HG03280 (cell line): Measurements from ENCODE around the gene AFF3.
"Not testable (repeated sequence)": the region's sequence is repeated elsewhere in the genome, so short reads cannot be mapped to it uniquely, and the experiment has no call there.

Experiments
- ATAC-seq: cut with Tn5 transposase; IDR thresholded peaks from one replicate; pipeline ENCODE4 v1.9.1; 2021; ENCODE audit warnings: mild to moderate bottlenecking, moderate library complexity; ENCODE audit not compliant: unreplicated experiment

AFF3 gene

DNA sequence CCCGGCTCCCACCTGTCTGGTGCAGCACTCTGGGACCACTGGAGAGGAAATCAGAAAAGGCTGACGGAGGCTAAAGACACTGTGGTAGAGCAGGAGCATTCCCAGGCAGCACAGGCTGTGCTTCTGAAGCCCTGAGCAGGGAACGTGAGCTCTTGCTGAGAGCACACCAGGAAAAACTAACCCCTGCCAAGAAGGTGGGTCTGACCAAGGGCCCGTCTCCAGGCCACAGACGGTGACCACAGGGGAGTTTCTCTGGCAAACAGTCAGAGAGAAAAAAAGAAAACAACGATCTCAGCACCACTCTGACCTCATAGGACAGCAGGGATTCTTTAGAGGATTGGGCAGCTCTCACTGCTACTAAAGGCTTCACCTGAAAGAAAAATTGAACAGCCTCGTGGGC lies 201.4 kb downstream of the AFF3 start:
- no peak for ATAC-seq

DNA sequence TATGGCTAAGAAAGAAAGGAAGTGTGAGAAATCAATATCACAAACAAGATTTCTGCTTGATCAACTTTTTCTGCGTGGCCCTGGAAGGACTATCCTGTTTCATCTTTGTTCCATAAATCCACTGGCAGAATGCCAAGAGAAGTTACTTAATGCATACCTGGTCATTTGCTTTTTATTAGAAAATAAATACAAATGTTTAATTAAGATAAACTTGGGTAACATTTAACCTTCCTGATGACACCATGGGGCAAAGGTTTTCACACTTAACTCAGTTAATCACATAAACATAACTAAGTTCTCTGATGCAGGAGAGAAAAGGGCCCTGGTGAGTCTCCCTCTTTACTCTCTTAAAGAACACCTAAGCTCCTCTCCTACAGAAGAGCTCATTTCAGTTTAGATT lies 203.3 kb downstream of the AFF3 start:
- ATAC-seq: no peak

DNA sequence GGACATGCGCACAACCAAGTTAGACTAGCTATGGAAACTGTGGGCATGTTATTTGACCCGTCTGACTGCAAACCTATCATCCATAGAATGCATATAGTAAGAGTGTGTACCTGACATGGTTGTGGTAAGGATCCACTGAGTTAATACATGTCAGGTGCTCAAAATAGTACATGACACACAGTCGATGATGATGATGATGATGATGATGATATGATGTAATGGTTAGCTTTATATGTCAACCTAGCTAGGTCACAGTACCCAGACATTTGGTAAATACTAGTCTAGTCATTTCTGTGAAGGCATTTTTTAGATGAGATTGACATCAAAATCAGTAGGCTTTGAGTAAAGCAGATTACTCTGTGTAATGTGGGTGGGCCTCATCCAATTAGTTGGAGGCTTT lies 204.1 kb downstream of the AFF3 start:
- ATAC-seq: no peak

DNA sequence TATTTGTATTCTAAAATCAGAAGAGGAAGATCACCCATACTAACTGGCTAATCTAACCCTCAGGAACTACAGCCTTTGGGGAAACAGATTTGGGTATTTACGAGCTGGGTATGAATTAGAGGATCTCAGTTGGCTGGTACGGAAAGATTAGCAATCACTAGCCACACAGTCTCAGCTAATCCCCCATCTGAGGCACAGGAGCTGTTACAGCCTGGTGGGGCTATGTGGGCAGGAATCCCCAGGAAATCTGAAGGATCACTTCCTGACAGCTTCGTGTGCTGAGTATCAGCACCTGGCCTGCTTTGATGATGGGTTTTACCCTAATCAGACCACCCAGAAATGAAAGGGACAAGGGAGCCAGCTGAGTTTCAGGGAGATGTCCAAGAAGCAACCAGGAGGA lies 206.3 kb downstream of the AFF3 start:
- no peak for ATAC-seq

DNA sequence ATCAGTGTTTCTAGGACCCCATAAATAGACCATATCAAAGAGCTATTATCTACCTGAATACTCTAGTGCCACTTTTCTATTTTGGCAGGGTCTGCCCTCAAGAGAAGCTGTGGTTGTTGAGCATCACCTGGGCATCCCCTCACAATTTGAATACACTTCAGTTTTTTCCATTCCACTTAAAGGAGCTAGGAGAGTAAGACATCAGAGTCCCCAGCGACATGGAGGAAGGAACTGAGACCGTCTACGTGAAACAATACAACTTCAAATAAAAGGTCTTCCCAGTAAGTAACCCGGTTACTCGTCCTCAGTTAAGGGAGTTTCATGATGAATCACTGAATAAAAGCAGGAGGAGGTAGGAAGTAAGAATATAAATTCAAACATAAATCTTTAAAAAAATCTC lies 206.7 kb downstream of the AFF3 start:
- no peak for ATAC-seq

DNA sequence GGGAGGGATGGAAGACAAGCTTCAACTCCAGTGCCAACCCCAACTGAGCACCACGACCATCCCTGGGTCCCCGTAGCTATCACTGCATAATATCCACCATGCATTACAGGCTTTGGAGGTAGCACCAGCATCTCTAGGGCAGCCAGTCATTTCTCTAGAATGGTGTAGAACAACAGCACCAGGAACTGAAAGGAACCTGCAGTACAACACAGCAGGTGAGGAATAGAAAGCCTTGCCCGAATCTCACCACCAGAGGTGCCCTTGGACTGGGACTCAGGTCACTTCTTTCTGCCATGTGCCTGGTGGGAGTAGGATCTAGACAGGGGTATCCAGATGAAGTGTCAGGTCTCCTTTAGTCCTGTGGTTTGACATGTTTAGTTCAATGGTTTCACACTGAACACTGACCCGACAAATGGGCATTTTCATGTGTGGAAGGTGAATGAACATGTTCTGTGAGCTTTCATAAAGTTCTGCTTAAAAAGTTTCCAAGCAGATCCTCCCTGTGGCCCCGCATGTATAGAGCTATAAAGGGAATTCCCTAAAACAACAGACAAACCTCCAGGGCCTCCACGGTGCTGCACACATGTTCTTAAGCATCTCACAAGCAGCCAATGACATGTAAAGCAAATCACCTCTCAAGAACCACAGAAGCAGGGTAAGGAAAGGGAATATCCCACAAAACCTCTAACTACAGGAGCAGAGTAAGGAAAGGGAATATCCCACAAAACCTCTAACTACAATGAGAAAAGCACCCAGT lies 208.3 kb downstream of the AFF3 start:
- ATAC-seq: no peak

DNA sequence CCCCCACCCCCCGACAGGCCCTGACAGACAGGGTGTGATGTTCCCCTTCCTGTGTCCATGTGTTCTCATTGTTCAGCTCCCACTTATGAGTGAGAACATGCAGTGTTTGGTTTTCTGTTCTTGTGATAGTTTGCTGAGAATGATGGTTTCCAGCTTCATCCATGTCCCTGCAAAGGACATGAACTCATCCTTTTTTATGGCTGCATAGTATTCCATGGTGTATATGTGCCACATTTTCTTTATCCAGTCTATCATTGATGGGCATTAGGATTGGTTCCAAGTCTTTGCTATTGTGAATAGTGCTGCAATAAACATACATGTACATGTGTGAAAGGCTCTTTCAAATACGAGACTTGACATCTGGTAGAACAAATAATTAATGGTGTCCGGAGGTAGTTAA lies 208.9 kb downstream of the AFF3 start:
- not testable (repeated sequence) for ATAC-seq

DNA sequence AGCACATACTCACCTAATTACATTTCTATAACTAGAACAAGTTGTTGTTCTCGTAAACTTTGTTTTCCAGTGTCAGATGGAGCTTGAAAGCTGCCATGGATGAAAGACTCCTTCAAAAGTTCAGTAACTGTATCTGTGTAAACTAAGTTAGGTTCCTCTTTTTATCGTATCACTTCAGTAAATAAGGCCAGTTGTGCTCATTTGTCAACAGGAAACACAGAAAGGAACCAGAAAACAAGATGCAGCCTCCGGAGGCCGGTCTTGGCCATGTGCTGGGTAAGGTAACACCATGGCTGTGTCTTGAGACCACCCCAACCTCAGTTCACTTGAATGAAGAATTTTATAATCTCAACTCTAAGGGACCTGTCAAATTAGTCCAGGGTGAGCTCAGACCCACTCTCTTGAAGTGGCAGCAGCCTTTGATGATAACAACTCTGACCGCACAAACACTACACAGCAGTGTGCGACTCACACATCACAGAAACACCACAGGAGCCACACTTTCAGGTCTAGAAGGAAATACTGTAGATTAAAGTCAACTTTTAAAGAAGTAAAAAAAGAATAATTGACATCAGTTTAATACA lies 213.8 kb downstream of the AFF3 start:
- ATAC-seq: no peak

DNA sequence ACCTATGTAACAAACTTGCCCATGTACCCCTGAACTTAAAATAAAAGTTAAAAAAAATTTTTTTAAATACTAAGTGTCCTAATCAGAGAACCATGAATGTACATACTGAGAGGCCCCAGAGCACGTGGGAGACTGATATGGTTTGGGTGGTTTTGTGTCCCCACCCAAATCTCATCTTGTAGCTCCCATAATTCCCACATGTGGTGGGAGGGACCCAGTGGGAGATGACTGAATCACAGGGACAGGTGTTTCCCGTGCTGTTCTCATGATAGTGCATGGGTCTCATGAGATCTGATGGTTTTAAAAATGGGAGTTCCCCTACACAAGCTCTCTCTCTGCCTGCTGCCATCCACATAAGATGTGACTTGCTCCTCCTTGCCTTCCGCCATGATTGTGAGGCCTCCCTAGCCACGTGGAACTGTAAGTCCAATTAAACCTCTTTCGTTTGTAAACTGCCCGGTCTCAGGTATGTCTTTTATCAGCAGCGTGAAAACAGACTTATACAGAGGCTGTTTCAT lies 214.6 kb downstream of the AFF3 start:
- ATAC-seq: not testable (repeated sequence)

DNA sequence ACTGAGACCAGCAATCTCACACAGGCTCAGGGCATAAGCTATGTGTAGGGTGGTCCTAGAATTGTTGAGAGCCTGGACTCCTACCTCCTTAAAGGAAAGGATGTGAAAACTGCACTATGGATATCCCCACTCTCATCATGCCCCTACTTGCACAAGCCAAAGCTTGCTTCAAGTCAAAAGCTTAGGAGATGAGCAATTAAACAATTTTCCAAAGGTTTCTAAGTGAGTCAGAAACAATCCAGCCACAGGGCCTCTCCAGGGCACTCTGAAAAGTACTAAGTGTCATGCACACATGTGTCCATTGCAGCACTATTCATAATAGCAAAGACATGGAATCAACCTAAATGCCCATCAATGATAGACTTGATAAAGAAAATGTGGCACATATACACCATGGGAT lies 215.4 kb downstream of the AFF3 start:
- ATAC-seq: no peak

DNA sequence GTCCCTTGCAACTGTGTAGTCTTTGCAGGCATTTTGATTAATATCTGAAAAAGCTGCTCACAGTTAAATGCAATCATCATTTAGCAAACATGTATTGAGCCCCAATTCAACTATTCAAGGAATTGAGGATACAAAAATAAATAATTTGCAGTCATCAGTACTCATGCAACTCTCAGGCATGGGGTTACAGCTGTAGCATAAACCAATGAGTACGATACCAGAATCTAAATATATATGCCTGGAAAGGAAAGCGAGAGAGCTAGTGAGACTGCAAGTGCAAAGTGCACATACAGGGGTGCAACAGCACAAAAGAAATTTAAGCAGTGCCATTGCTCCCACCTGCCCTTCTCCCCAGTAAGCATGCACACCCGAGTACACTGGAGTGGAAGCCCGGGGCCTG lies 216.4 kb downstream of the AFF3 start:
- ATAC-seq: no peak

DNA sequence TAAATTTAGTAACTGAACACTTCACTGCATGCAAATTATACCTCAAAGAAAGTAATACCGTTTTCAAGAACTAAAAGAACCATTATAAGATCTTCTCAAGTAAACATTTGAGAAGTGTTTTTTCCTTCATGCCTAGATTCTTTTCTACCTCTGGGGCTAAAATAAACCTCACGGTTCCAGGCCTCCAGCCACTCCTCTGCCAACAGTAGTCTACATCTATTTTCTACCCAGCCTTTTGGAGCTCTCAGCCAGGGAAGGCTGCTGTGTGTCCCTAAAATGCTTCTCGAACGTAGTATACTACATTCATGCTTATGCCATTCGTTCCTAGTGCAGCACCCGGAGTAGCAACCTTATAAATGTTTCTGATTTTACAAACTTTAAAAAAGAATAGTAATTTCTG lies 219.7 kb downstream of the AFF3 start:
- ATAC-seq: no peak

DNA sequence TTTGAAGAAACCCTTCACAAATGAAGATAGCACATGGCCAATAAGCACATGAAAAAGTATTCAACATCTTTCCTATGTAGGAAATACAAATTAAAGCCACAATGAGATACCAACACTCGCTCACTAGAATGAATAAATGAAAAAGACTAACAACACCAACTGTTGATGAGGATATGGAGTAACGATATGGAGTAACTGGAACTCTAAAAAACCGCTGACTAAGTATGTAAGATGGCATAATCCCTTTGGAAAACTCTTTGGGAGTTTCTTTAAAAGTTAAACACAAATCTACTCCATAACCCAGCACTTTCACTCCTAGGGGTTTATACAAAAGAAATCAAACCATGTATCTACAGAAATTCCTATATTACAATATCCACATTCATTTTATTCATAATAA lies 220.5 kb downstream of the AFF3 start:
- ATAC-seq: no peak

DNA sequence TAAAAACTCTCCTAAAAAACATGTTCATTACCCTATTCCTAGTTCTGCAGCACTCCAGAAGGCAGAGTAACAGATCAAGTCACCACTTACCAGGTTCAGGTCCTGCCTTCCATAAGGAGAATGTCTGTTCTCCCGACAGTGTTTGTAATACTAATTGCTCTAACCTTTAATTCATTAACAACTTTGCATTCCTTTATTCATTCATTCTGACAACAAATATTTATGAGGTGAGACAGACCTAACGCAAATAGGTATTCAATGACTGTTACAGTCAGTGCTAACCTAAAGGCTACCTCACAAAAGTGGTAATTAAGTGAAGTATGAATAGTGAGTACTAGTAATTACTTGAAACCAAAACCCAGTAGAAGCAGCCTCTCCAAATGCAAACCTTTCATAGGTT lies 224.0 kb downstream of the AFF3 start:
- ATAC-seq: no peak

DNA sequence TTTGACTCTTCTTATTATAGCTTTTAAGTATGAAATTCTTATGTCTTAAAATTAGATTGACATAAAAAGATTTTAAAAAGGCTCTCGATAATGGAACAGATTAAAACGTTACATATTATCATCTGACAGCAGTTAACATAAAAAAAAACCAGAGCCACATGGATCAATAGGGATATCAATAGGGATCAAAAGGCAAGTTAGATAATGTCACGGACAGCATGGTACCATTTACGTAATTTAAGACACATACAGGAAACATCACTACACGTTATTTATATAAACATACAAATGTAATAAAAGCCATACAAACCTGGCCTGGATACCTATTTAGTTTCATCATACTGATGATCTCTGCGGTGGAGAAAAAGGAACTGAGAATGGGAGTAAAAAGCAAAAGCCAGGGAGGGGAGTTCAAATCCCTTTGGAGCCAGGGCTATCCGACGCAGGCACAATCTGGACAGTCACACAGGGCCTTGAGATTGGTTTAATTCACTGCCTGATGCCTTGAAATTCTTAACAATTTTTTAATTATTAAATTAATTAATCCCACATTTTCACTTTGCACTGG lies 227.2 kb downstream of the AFF3 start:
- no peak for ATAC-seq

DNA sequence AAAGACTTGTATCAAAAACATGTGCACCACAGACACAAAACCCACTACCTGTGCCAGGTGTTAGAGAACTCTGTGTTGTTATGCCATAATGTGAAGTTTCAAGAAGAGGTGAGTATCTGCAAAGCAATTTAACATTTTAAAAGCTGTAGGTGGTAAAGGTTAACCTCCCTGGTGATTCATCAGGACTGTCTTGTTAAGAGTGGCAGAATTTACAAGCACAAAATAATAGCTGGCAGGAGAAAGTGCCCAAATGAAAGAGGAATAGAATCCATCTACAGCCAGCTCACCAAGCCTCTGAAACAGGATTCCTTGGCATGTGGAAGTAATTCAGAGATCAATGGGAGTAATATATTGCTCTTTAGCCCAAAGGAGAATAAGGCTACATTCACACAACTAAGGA lies 230.7 kb downstream of the AFF3 start:
- ATAC-seq: no peak

DNA sequence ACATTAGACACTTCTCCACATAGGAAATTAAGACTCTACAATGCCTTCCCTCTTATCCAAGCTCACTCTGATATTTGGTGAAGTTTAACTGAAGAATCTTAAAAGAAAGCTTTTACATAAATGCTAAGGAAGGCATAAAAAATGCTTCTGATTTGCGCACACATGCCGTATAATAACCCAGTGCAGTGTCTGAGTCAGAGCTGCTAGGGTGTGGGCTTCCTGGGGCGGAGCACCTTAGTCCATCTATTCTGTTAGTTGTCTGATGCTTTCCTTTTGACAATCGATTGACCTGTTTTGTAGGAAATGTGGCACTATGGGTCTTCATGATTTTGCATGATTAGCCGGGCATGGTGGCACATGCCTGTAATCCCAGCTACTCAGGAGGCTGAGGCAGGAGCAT lies 231.5 kb downstream of the AFF3 start:
- ATAC-seq: no peak

DNA sequence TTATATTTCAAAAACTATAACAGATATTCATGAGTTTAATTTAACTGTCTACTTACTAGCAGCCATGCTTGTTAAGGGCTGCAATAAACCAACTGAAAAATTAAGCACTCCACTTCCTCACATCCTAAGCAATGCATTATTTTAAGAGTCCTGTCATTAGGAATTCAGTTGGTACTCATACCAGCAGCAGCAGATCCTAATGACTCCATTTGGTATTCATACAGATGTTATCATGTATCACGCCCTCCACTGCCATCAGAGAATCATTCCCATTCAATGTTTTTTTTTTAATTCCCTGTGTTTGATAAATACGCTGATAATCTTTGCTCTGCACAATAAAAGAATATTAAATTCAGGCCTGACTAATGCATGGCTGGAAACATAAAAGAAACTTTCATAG lies 236.8 kb downstream of the AFF3 start:
- ATAC-seq: no peak

DNA sequence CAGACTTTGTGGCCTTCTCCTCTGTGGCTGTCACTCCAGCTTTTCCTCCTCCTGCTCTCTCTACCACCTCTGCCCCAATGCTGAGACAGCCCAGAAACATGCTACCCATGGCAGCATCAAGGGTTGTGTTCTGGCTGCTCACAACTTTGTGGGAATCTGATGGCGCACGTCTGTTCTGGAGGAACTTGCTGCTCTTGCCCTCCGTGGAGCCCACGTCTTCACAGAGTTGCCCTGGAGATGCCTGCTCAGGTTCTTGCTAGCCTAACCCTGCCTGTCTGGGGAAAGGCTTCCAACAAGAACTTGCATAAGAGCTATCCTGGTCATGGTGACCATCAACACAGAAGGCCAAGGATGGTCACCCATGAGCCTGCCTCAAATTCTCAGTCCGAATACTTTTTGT lies 237.4 kb downstream of the AFF3 start:
- no peak for ATAC-seq

DNA sequence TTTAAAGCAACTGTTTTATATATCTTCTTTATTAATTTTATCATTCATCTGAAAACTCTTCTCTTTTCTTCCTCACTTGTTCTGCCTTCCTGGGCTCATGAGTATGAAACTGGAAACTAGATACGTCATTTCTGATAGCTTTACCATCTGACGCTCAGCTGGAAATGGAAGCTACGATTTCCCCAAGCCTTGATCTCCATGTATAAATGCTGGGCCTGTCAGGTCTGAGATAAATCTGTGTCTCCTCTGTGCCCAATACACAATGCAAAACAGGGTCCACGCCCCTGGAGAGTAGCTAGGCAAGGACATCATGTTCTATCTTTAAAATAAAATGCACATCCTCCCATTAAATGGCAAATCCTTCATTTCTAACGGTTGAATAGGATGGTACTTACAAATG lies 238.4 kb downstream of the AFF3 start:
- no peak for ATAC-seq

DNA sequence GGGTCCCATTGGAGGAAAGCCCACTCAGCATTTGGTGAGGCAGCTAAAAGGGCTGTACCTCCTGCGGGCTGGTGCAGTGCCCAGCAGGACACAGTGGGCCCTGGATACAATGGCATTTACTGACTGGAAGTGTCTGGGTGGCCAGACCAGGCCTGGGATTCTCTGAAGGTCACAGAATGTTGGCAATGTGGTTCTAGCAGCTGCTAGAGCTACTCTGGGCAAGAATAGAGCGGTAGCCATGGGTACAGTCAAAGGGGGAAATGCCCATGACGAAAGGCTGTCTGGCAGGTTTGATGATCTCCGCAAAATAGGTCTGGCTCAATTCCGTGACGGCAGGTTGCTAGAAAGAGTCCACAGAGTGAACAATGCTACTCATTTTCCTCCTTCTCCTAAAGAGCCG lies 241.8 kb downstream of the AFF3 start:
- ATAC-seq: no peak

DNA sequence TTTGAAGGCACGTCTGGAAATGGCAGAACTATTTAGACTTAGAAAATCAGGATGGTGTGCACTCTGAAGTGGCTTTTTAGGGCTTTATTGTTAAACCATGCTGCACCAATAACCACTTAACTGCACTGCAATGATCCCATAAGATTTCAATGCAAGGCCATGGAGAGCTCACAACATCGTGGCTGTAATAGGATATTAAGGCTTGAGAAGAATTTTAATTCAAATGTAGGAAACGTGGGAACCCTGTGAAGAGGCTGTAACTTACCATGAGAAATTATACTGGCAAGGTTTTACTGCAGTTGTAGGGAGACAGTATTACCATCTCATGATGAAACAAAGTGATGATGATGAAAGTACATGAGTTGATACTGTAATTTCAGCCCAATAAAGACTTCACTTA lies 242.5 kb downstream of the AFF3 start:
- no peak for ATAC-seq
